ENCODE results near the gene GPC4.
"Not testable (repeated sequence)": the region's sequence is repeated elsewhere in the genome, so short reads cannot be mapped to it uniquely, and the experiment has no call there.

Gene GPC4

DNA sequence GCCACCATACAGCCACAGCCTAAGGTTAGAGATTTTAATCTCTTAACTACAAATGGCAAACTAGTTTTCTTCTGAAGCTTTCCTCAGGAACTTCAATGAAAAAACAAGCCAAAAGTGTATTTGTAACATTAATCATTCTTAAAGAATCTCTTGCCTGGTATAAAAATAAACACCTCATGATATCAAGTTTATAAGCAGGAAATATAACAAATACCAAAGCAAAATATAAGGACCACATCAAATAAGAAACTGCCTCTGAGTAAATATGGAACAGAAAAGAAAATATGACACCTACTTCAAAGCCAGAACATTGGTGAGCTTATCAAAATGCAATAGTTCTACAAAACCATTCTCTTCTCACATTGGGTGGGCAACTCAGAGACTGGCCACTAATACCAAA is 89.9 kb downstream of the GPC4 start:
- no peak overlapping the region for H3K4me2 ChIP-seq
- no peak for TF ChIP-seq Cebpa-rat (IDR thresholded peaks at IDR 0.05)
- no peak overlapping the region for H3K4me3 ChIP-seq
- no peak overlapping the region for H3K9ac ChIP-seq
- H3K27me3 ChIP-seq = peaks cover 92% of the 10 kb centered on the region
- H3K4me1 ChIP-seq = no peaks in the 10 kb centered on the region
- no peaks in the 10 kb centered on the region for H3K36me3 ChIP-seq
- H4K20me1 ChIP-seq = no peaks in the 10 kb centered on the region; the same call in 1 of the 2 replicates
- no peak overlapping the region for H3K27ac ChIP-seq
- H3K9me3 ChIP-seq = no peaks in the 10 kb centered on the region

GRCh38 chrX:133323431-133323830 is 91.9 kb downstream of the GPC4 start:
- Histone ChIP-seq H3K4me1 (no peaks in the 10 kb centered on the region), H3K27ac (no peak overlapping the region), H3K36me3 (no peaks in the 10 kb centered on the region), H3K9me3 (no peaks in the 10 kb centered on the region), H3K27me3 (peaks cover 92% of the 10 kb centered on the region), H3K9ac (no peak overlapping the region), H3K4me2 (no peak overlapping the region), H4K20me1 (no peaks in the 10 kb centered on the region; the same call in 1 of the 2 replicates), H3K4me3 (no peak overlapping the region)
- no peak for TF ChIP-seq Cebpa-rat (IDR thresholded peaks at IDR 0.05)

DNA sequence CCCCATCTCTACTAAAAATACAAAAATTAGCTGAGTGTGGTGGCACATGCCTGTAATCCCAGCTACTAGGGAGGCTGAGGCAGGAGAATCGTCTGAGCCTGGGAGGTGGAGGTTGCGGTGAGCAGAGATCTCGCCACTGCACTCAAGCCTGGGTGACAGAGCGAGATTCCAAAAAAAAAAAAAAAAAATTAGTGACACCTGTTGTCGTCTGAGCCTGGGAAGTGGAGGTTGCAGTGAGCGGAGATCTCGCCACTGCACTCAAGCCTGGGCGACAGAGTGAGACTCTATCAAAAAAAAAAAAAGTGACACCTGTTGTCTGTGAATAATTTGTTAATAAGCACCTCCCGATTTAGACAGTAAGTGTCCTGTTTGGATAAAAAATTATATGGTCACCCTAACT is 93.0 kb downstream of the GPC4 start:
- not testable (repeated sequence) for H3K9ac ChIP-seq, H3K4me1 ChIP-seq, H3K36me3 ChIP-seq, H3K4me3 ChIP-seq, H3K27ac ChIP-seq, H4K20me1 ChIP-seq, H3K4me2 ChIP-seq, H3K9me3 ChIP-seq
- peaks cover 96% of the 10 kb centered on the region for H3K27me3 ChIP-seq

GRCh38 chrX:133321451-133321850 is 93.8 kb downstream of the GPC4 start:
- Histone ChIP-seq H3K4me3 (no peak overlapping the region), H3K9me3 (no peaks in the 10 kb centered on the region), H3K36me3 (no peaks in the 10 kb centered on the region), H3K27me3 (peaks cover 96% of the 10 kb centered on the region), H3K27ac (no peak overlapping the region), H4K20me1 (no peaks in the 10 kb centered on the region; the same call in 1 of the 2 replicates), H3K4me2 (no peak overlapping the region), H3K9ac (no peak overlapping the region), H3K4me1 (no peaks in the 10 kb centered on the region)
- no peak for TF ChIP-seq Cebpa-rat (IDR thresholded peaks at IDR 0.05)

DNA sequence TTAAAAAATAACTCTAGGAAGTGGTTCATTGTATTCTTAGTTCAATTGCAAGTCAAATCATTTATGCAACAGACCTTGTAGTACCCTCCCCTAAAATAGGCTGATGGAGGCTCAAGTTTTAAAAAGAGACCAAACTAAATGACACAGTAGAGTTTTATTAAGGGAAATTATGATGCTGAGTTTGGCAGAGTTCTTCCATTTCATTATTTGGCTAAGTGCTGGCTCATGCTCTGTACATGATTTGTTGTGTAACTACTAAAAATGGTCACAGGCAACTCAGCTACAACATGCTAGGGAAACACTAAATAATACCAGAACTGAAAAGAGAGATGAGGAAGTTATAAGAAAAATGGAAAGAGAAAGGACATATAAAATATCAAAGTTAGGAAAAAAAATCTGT is 101.0 kb downstream of the GPC4 start:
- H3K4me3 ChIP-seq = no peak overlapping the region
- no peaks in the 10 kb centered on the region for H3K9me3 ChIP-seq
- H3K27me3 ChIP-seq = peaks cover 98% of the 10 kb centered on the region
- H4K20me1 ChIP-seq = no peaks in the 10 kb centered on the region
- no peak overlapping the region for H3K9ac ChIP-seq
- H3K4me1 ChIP-seq = no peaks in the 10 kb centered on the region
- TF ChIP-seq Cebpa-rat (IDR thresholded peaks at IDR 0.05) = no peak
- no peaks in the 10 kb centered on the region for H3K36me3 ChIP-seq
- H3K27ac ChIP-seq = no peak overlapping the region
- no peak overlapping the region for H3K4me2 ChIP-seq

GRCh38 chrX:133308499-133308897 is 106.8 kb downstream of the GPC4 start:
- Histone ChIP-seq H3K36me3 (no peaks in the 10 kb centered on the region), H4K20me1 (peaks cover 9% of the 10 kb centered on the region; the same call in 1 of the 2 replicates), H3K4me1 (no peaks in the 10 kb centered on the region), H3K4me2 (no peak overlapping the region), H3K27me3 (peaks cover 99% of the 10 kb centered on the region), H3K4me3 (no peak overlapping the region), H3K9me3 (no peaks in the 10 kb centered on the region), H3K27ac (no peak overlapping the region), H3K9ac (no peak overlapping the region)
- TF ChIP-seq Cebpa-rat (IDR thresholded peaks at IDR 0.05) = no peak

DNA sequence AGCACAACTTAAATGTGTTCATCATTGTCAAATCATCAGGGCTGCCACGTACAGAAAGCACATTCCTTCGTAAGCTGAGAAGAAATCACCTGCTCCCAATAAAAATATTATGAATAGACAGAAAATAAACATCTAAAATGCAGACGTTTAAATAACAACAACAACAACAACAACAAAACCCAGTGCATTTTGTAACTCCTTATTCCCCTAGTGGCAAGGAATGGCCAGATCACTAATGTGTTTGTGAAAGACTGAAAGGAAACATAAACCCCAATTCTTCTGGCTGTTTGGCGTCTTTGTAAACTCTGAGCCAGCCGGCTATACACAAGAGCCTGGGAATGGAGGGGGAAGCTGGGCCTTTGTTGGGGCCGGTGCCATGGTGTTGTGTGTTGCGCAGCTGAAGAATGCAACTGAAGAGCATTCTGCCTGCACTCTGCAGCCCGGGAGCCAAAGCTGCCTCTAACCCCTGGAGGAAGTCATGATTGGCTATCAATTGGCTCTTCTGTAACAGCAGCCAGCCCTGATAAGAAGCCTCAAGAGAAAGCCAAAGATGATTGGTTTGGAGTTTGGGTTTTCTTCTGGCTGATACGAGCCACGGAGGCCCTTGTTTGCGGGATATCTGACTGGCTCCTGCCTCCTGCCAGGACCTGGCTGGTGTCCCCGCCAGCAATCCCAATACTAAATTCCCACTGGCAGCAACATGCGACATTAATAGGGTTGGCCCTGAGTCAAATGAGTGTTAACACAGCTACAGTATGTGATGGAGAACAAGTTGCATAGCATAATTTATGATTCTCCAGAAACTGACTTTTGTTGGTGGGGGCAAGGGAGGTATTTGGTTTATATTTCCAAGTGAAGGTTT is 107.4 kb downstream of the GPC4 start:
- no peak for TF ChIP-seq Cebpa-rat (IDR thresholded peaks at IDR 0.05)
- Histone ChIP-seq H3K9me3 (no peaks in the 10 kb centered on the region), H4K20me1 (peaks cover 9% of the 10 kb centered on the region; the same call in 1 of the 2 replicates), H3K9ac (no peak overlapping the region), H3K36me3 (no peaks in the 10 kb centered on the region), H3K27ac (no peak overlapping the region), H3K4me2 (no peak overlapping the region), H3K27me3 (peaks cover 99% of the 10 kb centered on the region), H3K4me1 (no peaks in the 10 kb centered on the region), H3K4me3 (no peak overlapping the region)

- no peak overlapping the region for H3K4me3 ChIP-seq
- H3K27ac ChIP-seq = no peak overlapping the region
- TF ChIP-seq Cebpa-rat (IDR thresholded peaks at IDR 0.05) = no peak
- peaks cover 9% of the 10 kb centered on the region; the same call in 1 of the 2 replicates for H4K20me1 ChIP-seq
- H3K9ac ChIP-seq = no peak overlapping the region
- no peaks in the 10 kb centered on the region for H3K36me3 ChIP-seq
- H3K9me3 ChIP-seq = no peaks in the 10 kb centered on the region
- H3K4me2 ChIP-seq = no peak overlapping the region
- peaks cover 99% of the 10 kb centered on the region for H3K27me3 ChIP-seq
- H3K4me1 ChIP-seq = no peaks in the 10 kb centered on the region
These were observed 108.2 kb downstream of the GPC4 start for GRCh38 chrX:133307094-133307493.

- H3K9ac ChIP-seq = no peak overlapping the region
- no peak overlapping the region for H3K27ac ChIP-seq
- H3K36me3 ChIP-seq = no peaks in the 10 kb centered on the region
- peaks cover 9% of the 10 kb centered on the region; the same call in 1 of the 2 replicates for H4K20me1 ChIP-seq
- H3K27me3 ChIP-seq = peaks cover 99% of the 10 kb centered on the region
- no peak overlapping the region for H3K4me2 ChIP-seq
- H3K9me3 ChIP-seq = no peaks in the 10 kb centered on the region
- TF ChIP-seq Cebpa-rat (IDR thresholded peaks at IDR 0.05) = no peak
- H3K4me3 ChIP-seq = no peak overlapping the region
- H3K4me1 ChIP-seq = no peaks in the 10 kb centered on the region
These were observed 109.0 kb downstream of the GPC4 start for GRCh38 chrX:133306316-133306715.

DNA sequence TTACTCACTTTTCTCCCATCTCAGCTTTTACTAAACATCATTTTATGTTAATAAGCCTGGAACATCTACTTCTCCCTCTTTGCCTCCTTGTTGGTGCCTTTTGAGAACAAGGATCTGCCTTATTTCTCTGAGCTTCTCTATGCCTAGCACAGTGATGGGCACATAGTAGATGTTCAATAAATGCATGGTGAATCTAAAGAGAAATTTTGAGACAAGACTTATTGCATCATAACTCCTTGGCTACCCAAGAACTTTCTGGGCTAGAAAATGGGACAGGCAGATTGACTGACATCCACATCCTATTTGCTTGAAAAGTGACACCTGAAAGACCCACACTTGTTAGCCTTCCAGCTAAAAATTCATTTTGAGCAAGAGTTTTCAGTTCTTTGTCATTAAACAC is 109.9 kb downstream of the GPC4 start:
- peaks cover 9% of the 10 kb centered on the region; the same call in 1 of the 2 replicates for H4K20me1 ChIP-seq
- H3K27me3 ChIP-seq = peaks cover 99% of the 10 kb centered on the region
- no peak overlapping the region for H3K27ac ChIP-seq
- no peak overlapping the region for H3K9ac ChIP-seq
- no peak for TF ChIP-seq Cebpa-rat (IDR thresholded peaks at IDR 0.05)
- no peaks in the 10 kb centered on the region for H3K4me1 ChIP-seq
- H3K9me3 ChIP-seq = no peaks in the 10 kb centered on the region
- H3K4me3 ChIP-seq = no peak overlapping the region
- H3K4me2 ChIP-seq = no peak overlapping the region
- no peaks in the 10 kb centered on the region for H3K36me3 ChIP-seq
